BJ (cell line): ENCODE data around the gene ACTA2. TPM values are rescaled to one million over a fixed set of nuclear protein-coding genes. Genes with fewer than 3 reads are reported as not detected.

ENCODE experiments used
- CTCF ChIA-PET: fragments of 350-600 bp; formaldehyde crosslinking; extraction: SDS; loops from one replicate; lab custom pipeline; 2021; ENCODE audit warnings: antibody characterized with exemption, inconsistent platforms; lab: Yijun Ruan, JAX
- POLR2A ChIA-PET: fragments of 300-600 bp; sonication (Branson Sonifier 250); formaldehyde crosslinking; extraction: SDS; loops from one replicate; lab custom pipeline; 2021; ENCODE audit warnings: antibody characterized with exemption; lab: Charles Lee
- DNase-seq: peaks from one replicate; pipeline ENCODE4 v3.0.0-alpha.2; 2011; ENCODE audit warnings: low read depth
- H3K27me3 ChIP-seq: 2 replicates; pipeline ENCODE4 v1.6.0; 2011; ENCODE audit warnings: low read length; ENCODE audit not compliant: control insufficient read depth, insufficient read depth
- H3K36me3 ChIP-seq: 2 replicates; pipeline ENCODE4 v1.5.1; 2011; ENCODE audit warnings: low read length; ENCODE audit not compliant: control insufficient read depth, insufficient read depth
- H3K4me3 ChIP-seq: 2 replicates; pipeline ENCODE4 v1.5.1; 2011; ENCODE audit warnings: low read depth, mild to moderate bottlenecking, control low read depth, low read length
- CTCF ChIP-seq: IDR thresholded peaks from 2 replicates; pipeline ENCODE4 v1.5.1; 2011; ENCODE audit warnings: low read depth, mild to moderate bottlenecking, control low read depth, inconsistent platforms, low read length, moderate library complexity; ENCODE audit not compliant: insufficient read depth
- polyA plus RNA-seq: library from polyadenylated mRNA; depleted of rRNA; stranded (reverse); fragments of >200 nt; gene quantifications from 2 replicates; pipeline ENCODE4 v1.2.3, GENCODE V29; 2011

ACTA2 gene
- polyA plus RNA-seq, 1 experiment: 1,821 TPM

DNA sequence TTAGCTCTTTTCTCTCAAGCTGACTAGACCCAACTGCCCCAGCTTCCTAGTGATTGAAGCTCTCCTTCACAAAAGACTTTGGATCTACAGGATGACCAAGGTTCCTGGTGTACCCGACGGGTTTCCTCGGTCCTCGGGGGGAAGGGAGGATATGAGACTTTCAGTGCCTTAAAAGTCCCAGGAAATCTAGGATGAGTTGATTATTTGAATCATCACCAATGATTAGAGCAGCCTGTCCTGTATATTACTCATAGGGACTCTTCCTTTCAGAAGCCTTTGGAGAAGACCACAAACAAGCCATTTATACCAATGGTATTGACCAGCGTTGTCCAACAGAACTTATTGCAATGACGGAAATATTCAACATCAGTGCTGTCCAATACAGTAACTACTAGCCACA lies 6.1 kb upstream of the ACTA2 start:
- DNase-seq: no peak
- POLR2A ChIA-PET: no interaction called here

DNA sequence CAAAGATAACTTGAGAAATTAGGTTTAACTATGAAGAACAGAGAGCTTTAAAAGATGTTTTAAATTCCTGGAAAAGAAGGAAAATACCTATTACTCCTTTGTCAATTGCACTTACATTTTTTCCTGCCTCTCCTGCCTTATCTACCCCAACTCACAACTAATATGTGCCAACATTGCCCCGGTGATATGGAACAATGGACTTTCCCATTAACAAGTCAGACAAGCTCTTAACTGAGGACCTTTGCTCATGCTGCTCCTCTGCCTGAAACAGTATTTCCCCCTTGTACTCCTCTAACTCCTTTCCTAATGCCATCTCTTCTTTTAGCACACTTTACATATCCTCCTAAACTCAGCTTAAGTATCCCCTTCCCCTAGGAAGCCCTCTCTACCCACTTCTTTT lies 4.8 kb upstream of the ACTA2 start:
- ChIA-PET CTCF (interaction anchor here (0.7 to 1.0 kb wide), 2 partner anchors 24 to 32 kb away, joined by 4 read pairs; no protein-coding TSS in a partner anchor), POLR2A (no interaction called here)
- DNase-seq: no peak
- TF ChIP-seq CTCF: no peak
- Histone ChIP-seq H3K36me3 (no peaks in the 10 kb centered on the region), H3K27me3 (no peaks in the 10 kb centered on the region), H3K4me3 (no peak overlapping the region)

More for the DNA sequence above, 6.1 kb upstream of the ACTA2 start:
- Histone ChIP-seq H3K36me3 (no peaks in the 10 kb centered on the region), H3K4me3 (no peak overlapping the region), H3K27me3 (no peaks in the 10 kb centered on the region)
- no peak for TF ChIP-seq CTCF
- CTCF ChIA-PET: interaction anchor here (2.1 kb wide), 1 partner anchor 29 kb away, joined by 7 read pairs; no protein-coding TSS in a partner anchor

DNA sequence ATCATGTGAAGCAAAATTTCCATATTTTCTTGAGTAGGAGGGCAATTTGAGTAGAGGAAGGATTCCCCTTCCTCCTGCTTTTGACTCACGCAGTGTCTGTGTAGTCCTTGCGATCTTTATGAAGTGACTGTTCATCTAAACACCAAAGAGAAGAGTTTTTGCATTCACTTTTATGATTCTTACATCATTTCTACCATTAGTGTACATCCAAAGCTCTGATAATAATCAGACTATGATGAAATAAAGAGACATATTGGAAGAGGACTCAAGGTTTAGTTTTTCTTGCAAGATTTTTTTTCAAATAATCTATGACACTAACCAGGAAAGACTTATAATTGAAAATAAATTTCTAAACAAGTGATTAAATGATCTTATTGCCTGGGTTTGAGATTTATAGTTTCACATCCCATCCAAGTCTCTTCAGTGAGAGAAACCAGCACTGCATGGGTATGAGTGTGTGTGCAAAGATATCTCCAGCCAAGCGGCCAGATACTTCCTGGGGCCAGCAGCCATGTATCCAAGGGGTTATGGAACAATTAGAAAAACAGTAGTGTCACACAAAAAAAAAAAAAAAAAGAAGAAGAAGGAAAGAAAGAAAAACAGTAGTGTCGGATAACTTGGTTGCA lies 2.0 kb upstream of the ACTA2 start:
- CTCF ChIA-PET: interaction anchor here (0.7 kb wide), 1 partner anchor 38 kb away, joined by 3 read pairs; no protein-coding TSS in a partner anchor
- TF ChIP-seq CTCF: no peak
- Histone ChIP-seq H3K4me3 (no peak overlapping the region), H3K27me3 (no peaks in the 10 kb centered on the region), H3K36me3 (no peaks in the 10 kb centered on the region)
- POLR2A ChIA-PET: no interaction called here
- no peak for DNase-seq

DNA sequence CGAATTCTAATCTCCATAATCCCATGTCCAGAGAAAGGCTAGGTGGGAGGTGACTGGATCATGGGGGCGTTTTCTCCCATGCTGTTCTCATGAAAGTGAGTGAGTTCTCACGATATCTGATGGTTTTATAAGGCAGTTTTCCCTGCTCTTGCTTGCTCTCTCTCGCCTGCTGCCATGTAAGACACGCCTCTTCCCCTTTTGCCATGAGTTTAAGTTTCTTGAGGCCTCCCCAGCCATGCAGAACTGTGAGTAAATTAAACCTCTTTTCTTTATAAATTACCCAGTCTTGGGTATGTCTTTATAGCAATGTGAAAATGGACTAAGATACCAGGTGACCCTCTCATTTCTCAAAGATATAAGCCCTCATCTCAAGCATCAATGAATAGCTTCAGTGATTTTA lies 1.1 kb upstream of the ACTA2 start:
- H3K27me3 ChIP-seq: no peaks in the 10 kb centered on the region
- TF ChIP-seq CTCF: no peak
- no peak overlapping the region for H3K4me3 ChIP-seq
- H3K36me3 ChIP-seq: no peaks in the 10 kb centered on the region
- ChIA-PET POLR2A (no interaction called here), CTCF (no interaction called here)
- DNase-seq: no peak

- Histone ChIP-seq H3K4me3 (no peak overlapping the region), H3K36me3 (peaks cover 2% of the 10 kb centered on the region; the same call in 1 of the 2 replicates), H3K27me3 (no peaks in the 10 kb centered on the region)
- ChIA-PET POLR2A (no interaction called here), CTCF (interaction anchor here (1.0 to 2.3 kb wide), 4 partner anchors 13 to 268 kb away, joined by 3 to 6 read pairs (median 4); no protein-coding TSS in a partner anchor)
- TF ChIP-seq CTCF: no peak
- no peak for DNase-seq
Observed at GRCh38 chr10:88949912-88950837, 2.4 kb downstream of the ACTA2 start.
